IMR-90 (cell line): Measurements from ENCODE around the gene FNIP2. TPM values are rescaled to one million over a fixed set of nuclear protein-coding genes. Genes with fewer than 3 reads are reported as not detected.
"Not testable (repeated sequence)": the region's sequence is repeated elsewhere in the genome, so short reads cannot be mapped to it uniquely, and the experiment has no call there.

Source experiments
- ATAC-seq: fragments of 200-7000 bp; cut with Tn5 transposase; 2 replicates; pipeline ENCODE4 v1.9.1; 2020; ENCODE audit warnings: low read depth, mild to moderate bottlenecking, moderate library complexity
- BruUV-seq: library from RNA; stranded (reverse); fragments of 400-500 nt; replicated peaks from 2 replicates; lab custom pipeline; 2021; lab: Mats Ljungman, UMichigan
- CTCF ChIA-PET: fragments of 300-600 bp; formaldehyde crosslinking; extraction: SDS; loops from one replicate; lab custom pipeline; 2021; ENCODE audit warnings: antibody characterized with exemption; lab: Yijun Ruan, JAX
- POLR2A ChIA-PET: fragments of 300-600 bp; sonication (Branson Sonifier 250); formaldehyde crosslinking; loops from one replicate; lab custom pipeline; 2022; ENCODE audit warnings: antibody characterized with exemption; ENCODE audit not compliant: unreplicated experiment; lab: Charles Lee
- DNase-seq: peaks from one replicate; pipeline ENCODE4 v3.0.0; 2013
- H2AFZ ChIP-seq: replicated peaks from 2 replicates; pipeline ENCODE3; 2013; ENCODE audit warnings: low read length, mild to moderate bottlenecking; ENCODE audit not compliant: poor library complexity
- H2AK5ac ChIP-seq: 2 replicates; pipeline ENCODE4 v1.6.1; 2013; ENCODE audit warnings: low read depth, low read length, inconsistent platforms
- H2AK9ac ChIP-seq: replicated peaks from 2 replicates; pipeline ENCODE3; 2013; ENCODE audit warnings: mild to moderate bottlenecking, low read depth, low read length, moderate library complexity; ENCODE audit not compliant: poor library complexity
- H2BK120ac ChIP-seq: 2 replicates; pipeline ENCODE4 v1.6.1; 2013; ENCODE audit warnings: low read depth, low read length, inconsistent platforms
- H2BK15ac ChIP-seq: 3 replicates; pipeline ENCODE4 v1.6.1; 2013; ENCODE audit warnings: low read depth, low read length, inconsistent platforms
- H2BK20ac ChIP-seq: 2 replicates; pipeline ENCODE4 v1.6.1; 2013; ENCODE audit warnings: low read depth, mild to moderate bottlenecking, inconsistent platforms, low read length, moderate library complexity
- H2BK5ac ChIP-seq: 2 replicates; pipeline ENCODE4 v1.6.1; 2013; ENCODE audit warnings: mild to moderate bottlenecking, low read depth, low read length, inconsistent platforms; ENCODE audit not compliant: poor library complexity, severe bottlenecking
- H3K14ac ChIP-seq: replicated peaks from 2 replicates; pipeline ENCODE4 v1.6.1; 2013; ENCODE audit warnings: low read depth, low read length, inconsistent platforms
- H3K18ac ChIP-seq: 2 replicates; pipeline ENCODE4 v1.6.1; 2013; ENCODE audit warnings: low read depth, low read length, control low read depth
- H3K23ac ChIP-seq: 2 replicates; pipeline ENCODE4 v1.6.1; 2013; ENCODE audit warnings: low read depth, low read length, inconsistent platforms
- H3K27ac ChIP-seq: 2 replicates; pipeline ENCODE4 v1.5.1; 2013; ENCODE audit warnings: mild to moderate bottlenecking, control low read depth, low read length; ENCODE audit not compliant: insufficient read depth
- H3K27me3 ChIP-seq: 2 replicates; pipeline ENCODE4 v1.6.1; 2013; ENCODE audit warnings: low read length; ENCODE audit not compliant: control insufficient read depth, insufficient read depth
- H3K36me3 ChIP-seq: 2 replicates; pipeline ENCODE4 v1.6.1; 2013; ENCODE audit warnings: low read length, mixed read lengths; ENCODE audit not compliant: control insufficient read depth, insufficient read depth
- H3K4ac ChIP-seq: 2 replicates; pipeline ENCODE4 v1.6.1; 2013; ENCODE audit warnings: low read depth, low read length, inconsistent platforms
- H3K4me1 ChIP-seq: 2 replicates; pipeline ENCODE4 v1.6.1; 2013; ENCODE audit warnings: low read length, mixed read lengths; ENCODE audit not compliant: control insufficient read depth, insufficient read depth
- H3K4me2 ChIP-seq: 2 replicates; pipeline ENCODE4 v1.6.1; 2013; ENCODE audit warnings: low read depth, mild to moderate bottlenecking, control low read depth, low read length, moderate library complexity
- H3K4me3 ChIP-seq: 2 replicates; pipeline ENCODE4 v1.5.1; 2013; ENCODE audit warnings: low read depth, mild to moderate bottlenecking, control low read depth, low read length, moderate library complexity; ENCODE audit not compliant: insufficient read depth
- H3K56ac ChIP-seq: 2 replicates; pipeline ENCODE4 v1.6.1; 2013; ENCODE audit warnings: low read length, inconsistent platforms; ENCODE audit not compliant: insufficient read depth; ENCODE audit errors: extremely low read depth
- H3K79me1 ChIP-seq, 2 experiments: 2 replicates each; pipeline ENCODE4 v1.6.1; 2013; ENCODE audit warnings: low read length in 2 of 2, inconsistent platforms in 1 of 2, low read depth in 1 of 2
- H3K9ac ChIP-seq: 2 replicates; pipeline ENCODE4 v1.6.1; 2013; ENCODE audit warnings: low read depth, low read length, control low read depth
- H3K9me1 ChIP-seq: 2 replicates; pipeline ENCODE4 v1.6.1; 2013; ENCODE audit warnings: low read length, inconsistent platforms; ENCODE audit not compliant: insufficient read depth
- H3K9me3 ChIP-seq: 2 replicates; pipeline ENCODE4 v1.6.1; 2013; ENCODE audit warnings: low read length; ENCODE audit not compliant: control insufficient read depth, insufficient read depth
- H4K20me1 ChIP-seq: 2 replicates; pipeline ENCODE4 v1.6.1; 2013; ENCODE audit warnings: low read length, inconsistent platforms; ENCODE audit not compliant: insufficient read depth
- H4K5ac ChIP-seq: 2 replicates; pipeline ENCODE4 v1.6.1; 2013; ENCODE audit warnings: mild to moderate bottlenecking, low read depth, low read length, control low read depth
- H4K8ac ChIP-seq, 2 experiments: 2 replicates each; pipeline ENCODE4 v1.6.1; 2013; ENCODE audit warnings: low read depth in 2 of 2, low read length in 2 of 2, control low read depth in 1 of 2, inconsistent platforms in 1 of 2
- H4K91ac ChIP-seq: 2 replicates; pipeline ENCODE4 v1.6.1; 2013; ENCODE audit warnings: low read depth, low read length, inconsistent platforms; ENCODE audit not compliant: insufficient read depth
- WGBS, 2 experiments: methylation state at CpG; one replicate each; pipeline versions ENCODE4 v1.1.5 to v1.1.7; 2013; ENCODE audit warnings: missing lambda C conversion rate in 2 of 2; ENCODE audit not compliant: insufficient read length in 1 of 2; ENCODE audit errors: extremely low coverage in 2 of 2; 5-methylcytosine and 5-hydroxymethylcytosine counted together
- dilution Hi-C: fragments of 300-500 bp; cut with HindIII; formaldehyde crosslinking; loops from one replicate; pipeline ENCODE4 v1.14.3; 2018; ENCODE audit warnings: low sequenced_read_pairs; ENCODE audit not compliant: unreplicated experiment
- in situ Hi-C: fragments of 300-500 bp; cut with MboI; formaldehyde crosslinking; loops from 3 replicates; pipeline ENCODE4 v1.14.3; 2019; ENCODE audit warnings: low sequenced_read_pairs, inconsistent platforms, mixed read lengths
- intact Hi-C: fragments of 100-400 bp; cut with micrococcal nuclease; formaldehyde crosslinking; loops from 2 replicates; pipeline ENCODE4 v1.10.0; 2022
- polyA plus RNA-seq, 3 experiments: library from polyadenylated mRNA; depleted of rRNA; stranded (reverse); fragments of >200 nt; gene quantifications; 2 replicates each; pipeline ENCODE4 v1.2.3, GENCODE V29; 2012; ENCODE audit warnings: low replicate concordance in 1 of 3
- total RNA-seq: library from RNA; depleted of rRNA; stranded (reverse); fragments of >200 nt; gene quantifications from 2 replicates; pipeline ENCODE4 v1.2.3, GENCODE V29; 2012

FNIP2 gene
- total and polyA plus RNA-seq, 2 of the 4 experiments (the other 2 are of a cell fraction), result 4.7 to 24.6 TPM

GRCh38 chr4:158896577-158897238 lies 127.9 kb downstream of the FNIP2 start:
- H3K4me2 ChIP-seq, H4K5ac ChIP-seq, H3K18ac ChIP-seq, H3K23ac ChIP-seq, H3K79me1 ChIP-seq, H2AK9ac ChIP-seq, BruUV-seq, in situ Hi-C loops, H2BK15ac ChIP-seq, H2AK5ac ChIP-seq, H2BK5ac ChIP-seq, H3K4ac ChIP-seq, DNase-seq, H4K20me1 ChIP-seq, H4K91ac ChIP-seq, H3K4me3 ChIP-seq, H3K9me3 ChIP-seq, H3K9me1 ChIP-seq, H2AFZ ChIP-seq, H3K14ac ChIP-seq, H3K27ac ChIP-seq, H2BK120ac ChIP-seq, H3K9ac ChIP-seq, CTCF ChIA-PET, H3K36me3 ChIP-seq, POLR2A ChIA-PET, H3K27me3 ChIP-seq, H2BK20ac ChIP-seq, H4K8ac ChIP-seq, intact Hi-C loops, dilution Hi-C loops, H3K4me1 ChIP-seq, H3K56ac ChIP-seq: not testable (repeated sequence)
- ATAC-seq, result peak; percentile 32; the same call in 1 of the 2 replicates
- no CpG with 5 or more reads among the region's 11 CpGs for WGBS, 2 experiments

- H2AFZ ChIP-seq, H3K4ac ChIP-seq, H3K27me3 ChIP-seq, H2BK5ac ChIP-seq, H2AK9ac ChIP-seq, BruUV-seq, H3K14ac ChIP-seq, H4K5ac ChIP-seq, H2AK5ac ChIP-seq, H3K9ac ChIP-seq, DNase-seq, H3K9me3 ChIP-seq, H2BK15ac ChIP-seq, H3K36me3 ChIP-seq, H4K91ac ChIP-seq, in situ Hi-C loops, ATAC-seq, H4K20me1 ChIP-seq, dilution Hi-C loops, intact Hi-C loops, H3K56ac ChIP-seq, H3K27ac ChIP-seq, H3K18ac ChIP-seq, H3K23ac ChIP-seq, H2BK20ac ChIP-seq, H2BK120ac ChIP-seq, H3K4me3 ChIP-seq, H4K8ac ChIP-seq, H3K4me2 ChIP-seq: not testable (repeated sequence)
- ChIA-PET POLR2A (interaction anchor here (0.6 to 0.7 kb wide), 2 partner anchors 92 to 204 kb away, joined by 3 to 6 read pairs; no protein-coding TSS in a partner anchor), CTCF (interaction anchor here (0.6 kb wide), 1 partner anchor 584 kb away, joined by 6 read pairs; no protein-coding TSS in a partner anchor)
- no CpG with 5 or more reads among the region's 2 CpGs for WGBS, 2 experiments
- peaks cover 15% of the 10 kb centered on the region for H3K9me1 ChIP-seq
- H3K79me1 ChIP-seq, result peaks cover 7 to 28% of the 10 kb centered on the region in 2 experiments
- peaks cover 18% of the 10 kb centered on the region for H3K4me1 ChIP-seq
Measured at GRCh38 chr4:158900408-158900807, 131.6 kb downstream of the FNIP2 start.
